Stimulated activated naive CD8-positive, alpha-beta T cell treated with anti-CD3 and anti-CD28 coated beads, Interleukin-15, Interleukin-2, amounts not matched to agents 100 U/mL and 50 U/mL, for 24 hours (primary cell): ENCODE results near the gene HRK.

Experiments used
- ATAC-seq: fragments of 150-1000 bp; cut with Tn5 transposase; one replicate; pipeline ENCODE4 v1.10.0; 2021
- DNase-seq: peaks from one replicate; pipeline ENCODE4 v3.0.0; 2021

The HRK gene

GRCh38 chr12:116881325-116881876, at the start of gene HRK:
Gene HRK (minus strand): TSS chr12:116881441. CDS start chr12:116881307, 134 bp downstream.
- ATAC-seq (no peak), DNase-seq (no peak)

GRCh38 chr12:116929885-116930284, 48.6 kb upstream of the HRK start:
- no peak for DNase-seq
- ATAC-seq, result no peak

GRCh38 chr12:116928504-116928903, 47.3 kb upstream of the HRK start:
- no peak for ATAC-seq
- no peak for DNase-seq

DNA sequence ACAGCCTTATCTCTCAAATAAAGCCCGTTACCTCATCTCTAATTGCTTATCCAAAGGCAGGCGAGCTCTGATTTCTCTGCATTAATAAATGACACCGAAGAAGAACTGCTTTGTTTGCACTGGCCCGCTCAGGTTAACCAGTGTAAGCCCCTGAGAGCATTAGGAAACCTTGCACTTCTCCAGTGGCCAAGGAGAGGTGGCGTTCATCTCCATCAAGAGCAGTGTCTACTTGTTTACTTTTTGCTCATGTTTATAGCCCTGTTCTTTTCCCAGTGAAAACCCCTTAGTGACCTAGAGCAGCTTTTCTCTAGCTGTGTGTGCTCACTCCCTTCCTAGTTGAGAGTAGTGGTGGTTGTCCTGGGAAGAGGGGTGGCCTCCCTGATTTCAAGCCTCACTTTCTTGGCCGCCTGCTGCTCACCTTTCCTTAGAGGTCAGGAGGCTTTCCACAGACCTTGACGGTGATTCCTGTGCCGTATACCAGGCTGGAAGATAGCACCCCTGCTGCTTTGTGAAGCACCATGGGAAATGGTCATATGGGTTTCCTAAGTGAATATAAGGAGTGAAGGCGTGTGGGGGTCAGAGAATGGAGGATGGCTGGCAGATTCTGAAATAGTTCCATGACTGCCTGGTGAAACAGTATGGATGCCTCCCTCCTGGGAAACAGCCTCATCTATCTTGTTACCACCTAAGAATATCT, 46.2 kb upstream of the HRK start:
- DNase-seq (no peak), ATAC-seq (no peak)

DNA sequence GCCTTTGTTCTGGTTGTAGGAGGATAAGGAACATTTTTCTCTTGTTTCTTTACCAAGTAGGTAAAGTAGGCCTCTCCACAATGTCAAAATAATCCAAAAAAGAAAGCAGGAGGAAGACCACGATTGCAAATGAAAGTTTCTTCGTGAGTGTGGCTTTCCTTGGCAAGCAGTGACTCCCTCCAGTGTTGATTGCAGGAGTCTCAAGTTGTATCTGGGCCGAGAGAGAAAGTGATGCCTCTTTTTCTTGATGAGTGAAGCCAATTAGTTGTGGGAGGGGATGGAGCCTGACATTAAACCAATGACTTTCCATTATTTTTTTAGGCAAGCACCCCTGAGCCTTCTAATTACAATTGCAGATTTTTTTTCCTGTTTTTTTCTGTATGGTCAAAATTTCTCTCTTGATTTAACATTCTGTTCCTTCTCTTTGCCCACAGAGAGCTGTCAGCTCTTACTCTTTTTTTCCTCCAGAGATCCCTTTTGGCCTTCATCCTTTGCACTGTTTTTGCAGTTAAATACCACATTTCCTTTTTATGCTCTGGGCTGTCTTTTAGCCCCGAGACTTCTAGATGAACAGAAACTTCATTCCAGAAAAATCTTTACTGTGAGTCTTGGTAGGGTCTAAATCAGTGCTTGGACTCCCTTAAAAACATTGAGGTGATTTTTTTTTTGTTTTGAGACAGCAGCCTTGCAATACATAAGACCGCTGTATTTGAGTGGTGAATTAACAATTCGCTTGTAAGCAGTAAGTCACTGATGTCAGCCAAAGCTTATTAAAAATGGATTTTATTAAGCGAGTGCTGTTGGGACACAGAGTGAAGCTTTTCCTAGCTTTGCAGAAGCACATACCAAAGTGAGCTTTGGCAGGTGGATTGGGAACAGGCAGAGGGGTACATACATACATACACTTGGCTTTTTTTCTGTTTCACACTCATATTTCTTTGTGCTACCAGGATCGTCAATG, 45.3 kb upstream of the HRK start:
- DNase-seq (no peak), ATAC-seq (no peak)

DNA sequence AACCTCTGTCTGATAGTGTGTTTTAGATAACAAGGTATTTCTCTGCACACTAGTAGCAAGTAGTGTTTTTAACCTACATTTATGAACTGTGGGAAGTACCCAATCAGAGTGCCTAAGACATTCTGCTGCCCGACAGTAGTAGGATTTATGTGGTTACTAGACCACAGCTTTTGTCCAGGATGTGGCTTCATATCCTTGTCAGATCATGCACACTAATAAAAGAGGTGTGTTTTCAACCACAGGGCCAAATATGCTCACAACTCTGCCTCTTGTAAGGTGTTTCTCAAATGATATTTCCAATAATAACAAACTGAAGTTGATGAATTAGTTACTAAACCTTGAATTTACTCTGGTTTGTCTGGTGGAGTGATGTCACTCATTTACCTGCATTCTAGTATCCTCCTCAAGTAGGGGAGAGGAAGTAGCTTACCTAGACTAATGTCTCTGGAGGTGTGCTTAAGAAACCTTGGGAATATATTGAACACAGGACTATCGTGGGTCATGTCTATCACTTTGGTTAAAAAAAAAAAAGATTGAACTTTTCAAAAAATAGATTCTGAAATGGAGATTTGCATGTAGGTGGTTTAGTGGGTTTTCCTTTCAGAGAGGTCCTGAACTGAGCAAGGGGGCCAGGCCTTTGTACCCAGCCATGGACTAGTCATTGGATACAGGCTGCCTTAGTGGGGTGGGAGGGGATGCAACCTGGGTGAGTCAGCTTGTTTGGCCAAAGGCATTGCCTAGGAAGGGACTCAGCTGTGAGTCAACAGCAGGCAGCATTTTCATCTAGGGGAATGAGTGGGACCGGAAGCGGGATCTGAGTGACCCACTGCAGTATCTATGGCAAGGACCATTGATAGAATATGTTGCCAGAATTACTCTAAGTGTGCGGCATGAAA, 43.6 kb upstream of the HRK start:
- peak; percentile 86 for ATAC-seq

GRCh38 chr12:116922194-116922897, 41.1 kb upstream of the HRK start:
- no peak for DNase-seq
- peak; percentile 60 for ATAC-seq

More for the DNA sequence above, 43.6 kb upstream of the HRK start:
- peak; percentile 55 for DNase-seq

GRCh38 chr12:116920939-116921338, 39.7 kb upstream of the HRK start:
- DNase-seq (no peak), ATAC-seq (no peak)

DNA sequence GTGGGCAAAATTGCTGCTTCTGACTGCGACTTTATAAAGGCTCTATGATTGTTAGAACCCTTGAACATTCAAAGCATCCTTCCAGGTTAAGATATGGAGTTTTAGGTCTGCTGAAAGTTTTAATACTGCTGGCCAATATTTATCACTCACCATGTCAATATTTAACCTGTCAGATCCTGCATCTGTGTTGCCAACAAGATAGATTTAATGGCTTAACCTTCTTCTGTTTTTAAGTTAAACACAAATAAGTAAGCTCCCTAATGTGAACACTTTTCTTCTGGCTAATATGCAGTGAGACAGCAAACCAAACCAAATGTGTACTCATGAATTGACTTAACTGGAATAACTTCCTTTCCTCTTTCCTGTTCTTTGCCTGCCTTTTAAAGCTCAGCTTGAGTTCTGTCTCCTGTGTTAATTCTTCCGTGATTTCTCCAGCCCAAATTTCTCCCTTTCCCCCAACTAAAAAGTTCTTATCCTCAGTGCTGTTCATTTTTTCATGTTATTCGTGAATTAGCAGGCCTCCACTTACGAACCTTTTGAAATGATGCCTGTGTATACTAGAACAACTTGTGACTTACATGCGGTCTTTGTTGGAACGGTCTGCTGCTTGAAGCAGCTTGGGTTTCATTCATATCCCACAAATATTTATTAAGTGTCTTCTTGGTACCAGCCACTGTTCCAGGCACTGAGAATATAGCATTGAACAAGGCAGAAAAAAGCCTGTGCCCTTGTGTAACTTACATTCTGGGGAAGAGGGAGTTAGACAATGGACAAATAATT, 38.7 kb upstream of the HRK start:
- DNase-seq, result no peak
- ATAC-seq, result no peak

DNA sequence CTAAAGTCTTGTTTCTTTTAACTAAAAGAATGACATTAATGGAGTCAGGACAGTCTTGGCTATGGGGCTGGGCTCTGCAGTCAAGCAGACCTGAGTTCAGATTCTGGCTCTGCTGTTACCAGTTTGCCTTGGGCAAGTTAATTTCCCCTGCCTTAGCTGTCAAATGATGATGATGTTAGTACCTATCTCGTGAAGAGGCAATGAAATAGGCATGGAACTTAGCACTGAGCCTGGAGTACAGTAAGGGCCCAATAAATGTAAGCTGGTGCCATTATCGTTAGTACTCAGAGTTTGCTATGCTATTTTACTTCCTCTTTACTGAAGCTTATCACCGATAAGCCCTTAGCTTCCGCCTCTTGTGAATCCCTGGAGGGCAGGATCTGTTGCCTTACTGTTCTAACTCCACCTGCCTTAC, 38.0 kb upstream of the HRK start:
- no peak for DNase-seq
- no peak for ATAC-seq

- no peak for ATAC-seq
- no peak for DNase-seq
These were observed 37.2 kb upstream of the HRK start for GRCh38 chr12:116918464-116918863.

DNA sequence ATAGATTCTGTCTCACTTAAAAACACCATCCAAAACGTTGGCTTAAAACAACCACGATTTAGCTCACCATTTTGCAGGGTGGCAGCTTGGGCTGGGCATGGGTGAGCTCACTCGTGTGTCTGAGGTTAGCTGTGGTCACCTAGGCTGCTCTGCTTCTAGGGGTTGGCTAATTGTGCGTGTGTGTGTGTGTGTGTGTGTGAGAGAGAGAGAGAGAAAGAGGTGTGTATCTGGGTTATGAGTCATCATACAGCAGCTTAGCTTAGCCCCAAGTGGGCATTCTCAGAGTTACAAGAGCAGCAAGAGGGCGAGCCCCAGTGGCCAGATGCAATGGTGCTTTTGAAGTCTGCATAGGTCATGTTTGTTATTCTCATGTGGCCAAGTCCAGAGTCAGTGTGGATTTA, 35.5 kb upstream of the HRK start:
- ATAC-seq (peak; percentile 94), DNase-seq (peak; percentile 61)

DNA sequence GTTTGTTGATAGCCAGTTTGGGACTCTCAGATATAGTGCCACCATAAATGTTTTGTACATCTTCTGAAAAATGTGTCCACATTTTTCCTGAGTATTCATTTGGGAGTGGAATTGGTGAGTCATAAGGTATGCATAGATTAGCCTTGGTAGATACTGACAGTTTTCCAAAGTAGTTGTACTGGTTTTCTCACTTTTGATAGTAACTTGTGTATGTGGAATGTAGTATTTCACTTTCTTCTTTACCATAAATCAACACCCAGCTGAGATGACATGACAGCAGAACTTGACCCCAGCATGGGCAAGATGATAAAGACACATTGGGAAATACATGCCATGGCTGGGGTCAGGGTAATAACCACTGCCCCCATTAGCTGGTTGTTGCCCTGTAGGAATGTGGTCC, 34.9 kb upstream of the HRK start:
- DNase-seq (no peak), ATAC-seq (no peak)

DNA sequence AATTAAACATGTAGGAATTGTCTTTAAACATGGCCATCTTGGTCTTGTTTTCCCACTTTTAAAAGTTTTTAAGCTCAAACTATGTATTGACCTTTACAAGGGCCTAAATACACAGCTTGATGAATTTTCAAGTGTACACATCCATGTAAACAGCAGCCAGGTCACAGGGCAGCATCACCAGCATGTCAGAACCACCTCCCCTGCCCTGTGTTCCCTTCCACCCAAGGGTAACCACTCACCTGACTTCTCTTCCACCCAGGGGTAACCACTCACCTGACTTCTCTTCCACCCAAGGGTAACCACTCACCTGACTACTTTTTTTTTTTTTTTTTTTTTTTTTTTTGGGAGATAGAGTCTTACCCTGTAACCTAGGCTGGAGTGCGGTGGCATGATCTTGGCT, 34.1 kb upstream of the HRK start:
- DNase-seq (no peak), ATAC-seq (no peak)

DNA sequence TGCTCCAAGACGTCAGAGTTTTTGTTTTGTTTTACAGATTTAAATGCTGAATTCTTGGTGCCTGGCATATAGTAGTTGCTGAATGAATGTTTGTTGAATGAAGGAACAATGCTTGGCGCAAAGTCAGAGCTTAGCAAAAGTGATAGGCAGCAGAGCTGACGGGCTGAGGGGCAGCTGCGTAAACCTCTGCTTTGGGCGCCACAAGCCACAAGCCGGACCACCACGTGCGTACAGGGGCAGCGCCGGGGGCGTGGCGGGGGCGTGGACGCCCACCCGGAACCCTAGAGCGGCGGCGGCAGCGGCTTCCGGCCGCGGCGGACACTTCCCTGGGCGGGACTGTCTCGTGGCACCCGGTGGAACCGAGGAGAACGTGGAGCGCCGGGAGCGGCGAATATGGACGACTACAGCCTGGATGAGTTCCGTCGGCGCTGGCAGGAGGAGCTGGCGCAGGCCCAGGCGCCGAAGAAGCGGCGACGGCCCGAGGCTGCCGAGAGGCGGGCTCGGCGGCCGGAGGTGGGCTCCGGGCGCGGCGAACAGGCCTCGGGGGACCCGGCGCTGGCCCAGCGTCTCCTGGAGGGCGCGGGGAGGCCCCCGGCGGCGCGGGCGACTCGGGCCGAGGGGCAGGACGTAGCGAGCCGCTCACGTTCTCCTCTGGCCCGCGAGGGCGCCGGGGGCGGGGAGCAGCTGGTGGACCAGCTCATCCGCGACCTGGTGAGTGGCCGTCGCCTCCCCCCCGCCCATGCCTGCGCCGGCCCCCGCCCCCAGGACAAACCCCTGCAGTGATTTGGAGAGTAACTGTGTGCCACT, 29.6 kb upstream of the HRK start, which contains the start of gene FBXW8:
FBXW8 (plus strand) TSS at position 306 of the 807 bp plus-strand sequence; CDS start at position 394, 88 bp downstream.
- peak; percentile 83 for ATAC-seq

DNA sequence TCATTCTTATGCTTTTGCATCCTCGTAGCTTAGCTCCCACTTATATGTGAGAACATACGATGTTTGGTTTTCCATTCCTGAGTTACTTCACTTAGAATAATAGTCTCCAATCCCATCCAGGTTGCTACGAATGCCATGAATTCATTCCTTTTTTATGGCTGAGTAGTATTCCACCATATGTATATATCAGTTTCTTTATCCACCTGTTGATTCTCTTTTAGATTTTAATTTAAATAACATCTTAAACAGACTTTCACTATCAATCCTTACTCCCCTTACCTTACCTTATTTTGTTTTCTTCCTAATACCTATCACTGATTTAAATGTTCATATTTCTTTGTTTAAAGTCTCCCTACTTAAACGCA, 29.0 kb upstream of the HRK start:
- DNase-seq (no peak), ATAC-seq (no peak)

More for the DNA sequence above, 29.6 kb upstream of the HRK start, which contains the start of gene FBXW8:
- peak; percentile 81 for DNase-seq

- ATAC-seq, result no peak
- DNase-seq, result no peak
These were observed 25.0 kb upstream of the HRK start for GRCh38 chr12:116906285-116906684.

DNA sequence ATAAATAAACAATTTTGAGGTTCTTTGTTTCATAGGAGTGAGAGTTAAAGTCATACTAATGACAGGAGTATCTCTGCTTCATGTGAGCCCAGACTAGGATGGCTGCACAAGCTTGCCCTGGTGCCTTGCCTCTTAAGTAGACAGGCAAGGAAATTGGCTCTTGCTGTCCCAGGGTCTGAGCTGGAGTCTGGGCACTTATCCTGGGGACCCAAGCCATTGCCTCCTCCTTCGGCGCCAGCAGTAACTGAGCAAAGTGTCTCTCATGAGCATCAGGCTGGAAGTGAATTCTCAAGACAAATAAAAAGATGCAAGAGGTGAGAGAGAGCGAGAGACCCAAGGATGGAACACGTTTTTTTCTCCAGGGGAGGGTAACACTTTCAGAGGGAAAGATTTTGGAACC, 22.6 kb upstream of the HRK start:
- ATAC-seq (no peak), DNase-seq (no peak)

- ATAC-seq, result no peak
These were observed 20.4 kb upstream of the HRK start for GRCh38 chr12:116901612-116902011.

More at GRCh38 chr12:116901612-116902011, 20.4 kb upstream of the HRK start:
- no peak for DNase-seq
